ENCODE measurements around the gene NAP1L4.

NAP1L4 gene

GRCh38 chr11:2977113-2977512, 15.0 kb downstream of the NAP1L4 start:
- no peak overlapping the region for H3K4me3 ChIP-seq (ENCODE audit: low read depth, low read length)
- no peak for DNase-seq (ENCODE audit: low read depth)
- TF ChIP-seq CTCF (IDR thresholded peaks at IDR 0.05; ENCODE audit: insufficient read depth, low read depth, low read length, missing control alignments): no peak

GRCh38 chr11:2976294-2977063, 15.7 kb downstream of the NAP1L4 start:
- TF ChIP-seq CTCF (IDR thresholded peaks at IDR 0.05; ENCODE audit: insufficient read depth, low read depth, low read length, missing control alignments): no peak
- no peak for DNase-seq (ENCODE audit: low read depth)
- H3K4me3 ChIP-seq (ENCODE audit: low read depth, low read length): no peak overlapping the region

GRCh38 chr11:2975594-2975993, 16.5 kb downstream of the NAP1L4 start:
- peak; percentile 55 for TF ChIP-seq CTCF (IDR thresholded peaks at IDR 0.05; ENCODE audit: insufficient read depth, low read depth, low read length, missing control alignments)
- DNase-seq (ENCODE audit: low read depth): peak; percentile 65
- no peak overlapping the region for H3K4me3 ChIP-seq (ENCODE audit: low read depth, low read length)

- no peak overlapping the region for H3K4me3 ChIP-seq (ENCODE audit: low read depth, low read length)
- DNase-seq (ENCODE audit: low read depth): no peak
- no peak for TF ChIP-seq CTCF (IDR thresholded peaks at IDR 0.05; ENCODE audit: insufficient read depth, low read depth, low read length, missing control alignments)
Measured at GRCh38 chr11:2974272-2974671, 17.9 kb downstream of the NAP1L4 start.

- no peak for TF ChIP-seq CTCF (IDR thresholded peaks at IDR 0.05; ENCODE audit: insufficient read depth, low read depth, low read length, missing control alignments)
Measured at GRCh38 chr11:2968341-2968900, 23.7 kb downstream of the NAP1L4 start.

GRCh38 chr11:2964782-2965181, 27.3 kb downstream of the NAP1L4 start:
- H3K4me3 ChIP-seq (ENCODE audit: low read depth, low read length): no peak overlapping the region
- no peak for TF ChIP-seq CTCF (IDR thresholded peaks at IDR 0.05; ENCODE audit: insufficient read depth, low read depth, low read length, missing control alignments)
- DNase-seq (ENCODE audit: low read depth): no peak

More at GRCh38 chr11:2968341-2968900, 23.7 kb downstream of the NAP1L4 start:
- no peak for DNase-seq (ENCODE audit: low read depth)
- H3K4me3 ChIP-seq (ENCODE audit: low read depth, low read length): no peak overlapping the region
